Retinal pigment epithelial cell (primary cell): ENCODE measurements around the gene AURKB.
A peak's percentile ranks its signal among the peaks of the same experiment; 100 is the strongest.

Experiments used
- DNase-seq: peaks from one replicate; pipeline ENCODE4 v3.0.0-alpha.2; 2010; ENCODE audit warnings: low read depth
- H3K4me3 ChIP-seq: 2 replicates; pipeline ENCODE4 v1.5.1; 2011; ENCODE audit warnings: mild to moderate bottlenecking, low read length, control low read depth, moderate library complexity
- TF ChIP-seq, protein P1 (sequence below): conservative IDR thresholded peaks from 2 replicates; pipeline ENCODE4 v1.5.1; 2011; ENCODE audit warnings: low read depth, low read length, control low read depth, inconsistent platforms

The AURKB gene

DNA sequence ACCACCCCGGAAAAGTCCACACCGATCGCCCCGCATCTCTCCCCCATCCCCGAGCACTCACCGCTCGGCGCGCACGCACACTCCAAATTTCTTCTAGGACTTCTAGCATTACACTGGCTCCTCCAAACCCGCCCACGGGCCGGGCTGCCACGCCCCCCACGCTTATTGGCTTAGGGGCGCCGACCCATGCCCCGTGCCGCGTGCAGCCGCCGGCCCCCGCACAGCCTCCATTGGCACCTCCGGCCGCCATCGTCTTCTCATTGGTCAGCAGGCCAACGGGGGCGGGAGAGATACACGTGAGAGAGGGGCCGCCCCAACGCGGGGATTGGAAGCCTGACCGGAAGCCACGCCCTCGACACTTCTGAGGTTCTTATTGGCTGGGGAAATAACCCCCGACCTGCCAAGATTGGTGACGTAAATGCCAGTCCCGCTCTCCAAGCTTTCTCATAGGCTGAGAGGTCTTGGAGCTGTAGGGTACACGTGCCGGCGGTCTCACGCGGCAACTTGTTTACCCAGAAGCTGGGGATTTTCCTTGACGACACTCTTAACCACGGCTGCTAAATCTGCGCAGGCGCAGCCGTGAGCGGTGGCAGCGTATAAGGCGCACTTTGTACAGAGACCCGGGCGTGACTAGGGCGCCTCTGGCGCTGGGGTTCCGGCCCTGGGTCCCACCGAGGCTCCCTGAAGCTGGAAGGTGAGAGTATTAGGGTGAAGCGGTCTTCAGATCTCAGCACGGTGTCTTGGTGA is 54.0 kb downstream of the AURKB start:
- H3K4me3 ChIP-seq: peak overlapping the region; percentile 72
- TF ChIP-seq, protein P1, sequence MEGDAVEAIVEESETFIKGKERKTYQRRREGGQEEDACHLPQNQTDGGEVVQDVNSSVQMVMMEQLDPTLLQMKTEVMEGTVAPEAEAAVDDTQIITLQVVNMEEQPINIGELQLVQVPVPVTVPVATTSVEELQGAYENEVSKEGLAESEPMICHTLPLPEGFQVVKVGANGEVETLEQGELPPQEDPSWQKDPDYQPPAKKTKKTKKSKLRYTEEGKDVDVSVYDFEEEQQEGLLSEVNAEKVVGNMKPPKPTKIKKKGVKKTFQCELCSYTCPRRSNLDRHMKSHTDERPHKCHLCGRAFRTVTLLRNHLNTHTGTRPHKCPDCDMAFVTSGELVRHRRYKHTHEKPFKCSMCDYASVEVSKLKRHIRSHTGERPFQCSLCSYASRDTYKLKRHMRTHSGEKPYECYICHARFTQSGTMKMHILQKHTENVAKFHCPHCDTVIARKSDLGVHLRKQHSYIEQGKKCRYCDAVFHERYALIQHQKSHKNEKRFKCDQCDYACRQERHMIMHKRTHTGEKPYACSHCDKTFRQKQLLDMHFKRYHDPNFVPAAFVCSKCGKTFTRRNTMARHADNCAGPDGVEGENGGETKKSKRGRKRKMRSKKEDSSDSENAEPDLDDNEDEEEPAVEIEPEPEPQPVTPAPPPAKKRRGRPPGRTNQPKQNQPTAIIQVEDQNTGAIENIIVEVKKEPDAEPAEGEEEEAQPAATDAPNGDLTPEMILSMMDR: no peak
- peak; percentile 100 for DNase-seq

DNA sequence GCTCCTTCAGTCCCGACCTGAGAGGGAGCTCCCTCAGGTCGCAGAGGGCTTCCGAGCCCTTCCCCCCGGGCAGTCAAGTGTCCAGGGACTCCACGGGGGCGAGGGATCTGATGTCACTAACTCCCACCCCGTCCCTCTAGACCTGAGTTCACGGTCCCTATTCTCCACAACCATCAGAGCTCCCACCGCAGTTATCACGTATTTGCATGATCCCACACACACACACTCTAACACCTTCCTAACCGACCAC is 54.5 kb downstream of the AURKB start:
- TF ChIP-seq, protein P1: no peak

DNA sequence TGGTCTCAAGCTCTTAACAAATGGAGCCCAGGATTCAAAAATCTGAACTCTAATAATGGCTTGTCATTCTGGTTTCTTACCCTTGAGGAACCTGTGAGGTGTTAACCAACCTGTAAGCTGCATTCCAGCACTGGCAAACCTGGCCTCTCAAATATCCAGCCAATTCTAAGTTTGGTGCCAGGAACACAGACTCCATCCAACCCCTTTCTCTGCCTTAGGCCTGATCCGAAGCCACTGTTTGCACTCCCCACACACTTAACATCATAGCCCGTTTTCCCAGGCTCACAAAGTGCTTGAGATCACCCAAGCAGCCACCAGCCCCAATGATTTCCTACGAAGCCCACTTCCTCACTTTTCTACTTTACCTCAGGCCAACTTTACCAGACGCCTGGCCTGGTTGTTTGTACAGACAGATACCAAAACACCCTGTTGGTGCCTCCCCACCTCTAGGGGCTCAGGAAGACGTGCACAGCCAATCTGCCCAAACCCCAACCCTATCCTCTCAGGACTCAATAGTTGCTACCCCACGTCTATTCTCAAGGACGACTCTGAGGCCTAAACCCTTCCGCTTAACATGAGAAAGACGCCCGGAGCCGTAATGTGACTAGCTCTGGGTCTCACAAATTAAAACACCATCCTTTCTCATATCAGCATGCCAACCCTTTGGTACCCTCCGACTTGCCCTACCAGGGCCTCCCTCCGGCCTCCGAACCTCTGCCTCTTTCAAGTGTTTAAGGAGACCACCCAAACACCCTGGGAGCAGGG is 55.0 kb downstream of the AURKB start:
- TF ChIP-seq, protein P1: no peak
- no peak for DNase-seq
- peak overlapping the region; percentile 72 for H3K4me3 ChIP-seq

More for the DNA sequence above, 54.5 kb downstream of the AURKB start:
- peak overlapping the region; percentile 72 for H3K4me3 ChIP-seq
- DNase-seq: no peak
